K562 (cell line): ENCODE results near the gene MPI. TPM values are rescaled to one million over a fixed set of nuclear protein-coding genes. Genes with fewer than 3 reads are reported as not detected.

Experiments
- BRD4 ChIP-seq: fragments of 200-600 bp; sonication (generic); IDR thresholded peaks from 2 replicates; pipeline ENCODE4 v1.6.1; 2017; ENCODE audit warnings: inconsistent platforms
- ELF2 ChIP-seq: fragments of 250-450 bp; sonication (Bioruptor Pico); IDR thresholded peaks from 2 replicates; pipeline ENCODE4 v1.5.0; 2021; ENCODE audit warnings: mild to moderate bottlenecking
- GABPB1 ChIP-seq: sonication (generic); formaldehyde crosslinking; IDR thresholded peaks from 2 replicates; pipeline ENCODE4 v1.8.0; 2022; ENCODE audit warnings: mild to moderate bottlenecking, missing genetic modification reagents
- JUNB ChIP-seq: fragments of 450-650 bp; formaldehyde crosslinking; conservative IDR thresholded peaks from 2 replicates; pipeline ENCODE4 v1.4.0; 2020; ENCODE audit warnings: mild to moderate bottlenecking
- MECOM ChIP-seq: fragments of 250-450 bp; sonication (Bioruptor Pico); IDR thresholded peaks from 2 replicates; pipeline ENCODE4 v1.8.0; 2022; ENCODE audit warnings: inconsistent platforms
- NFE2 ChIP-seq: IDR thresholded peaks from 2 replicates; pipeline ENCODE4 v1.6.1; 2014; ENCODE audit warnings: antibody characterized with exemption, low read depth
- PCBP2 ChIP-seq: fragments of 200-400 bp; formaldehyde crosslinking; IDR thresholded peaks from 2 replicates; pipeline ENCODE4 v1.6.1; 2018; ENCODE audit warnings: low read length, low read depth, mild to moderate bottlenecking, moderate library complexity; ENCODE audit not compliant: poor library complexity, severe bottlenecking
- SRSF3 ChIP-seq: fragments of 200-400 bp; formaldehyde crosslinking; IDR thresholded peaks from 2 replicates; pipeline ENCODE4 v1.6.1; 2016; ENCODE audit warnings: mild to moderate bottlenecking, low read length, moderate library complexity; ENCODE audit not compliant: insufficient read depth
- TRIM28 ChIP-seq: fragments of 450-650 bp; IDR thresholded peaks from 2 replicates; pipeline ENCODE4 v1.6.1; 2017
- ZBTB7A ChIP-seq: IDR thresholded peaks from 2 replicates; pipeline ENCODE4 v1.6.1; 2011; ENCODE audit warnings: low read depth, mild to moderate bottlenecking, low read length, moderate library complexity, borderline replicate concordance; ENCODE audit not compliant: control insufficient read depth
- ZFP30 ChIP-seq: fragments of 250-450 bp; sonication (Bioruptor Pico); IDR thresholded peaks from 2 replicates; pipeline ENCODE4 v1.8.0; 2022; ENCODE audit warnings: moderate library complexity, mild to moderate bottlenecking, inconsistent platforms, borderline replicate concordance
- ZNF23 ChIP-seq: fragments of 250-450 bp; sonication (Bioruptor Pico); IDR thresholded peaks from 2 replicates; pipeline ENCODE4 v1.4.0; 2020; ENCODE audit warnings: mild to moderate bottlenecking
- ZNF354B ChIP-seq: fragments of 250-450 bp; sonication (Bioruptor Pico); IDR thresholded peaks from 2 replicates; pipeline ENCODE4 v1.4.0; 2020
- ZNF707 ChIP-seq: fragments of 250-450 bp; sonication (Bioruptor Pico); conservative IDR thresholded peaks from 2 replicates; pipeline ENCODE4 v1.8.0; 2022; ENCODE audit warnings: inconsistent platforms, mild to moderate bottlenecking, moderate library complexity
- ZNF785 ChIP-seq: fragments of 250-450 bp; sonication (Bioruptor Pico); IDR thresholded peaks from 2 replicates; pipeline ENCODE4 v1.4.0; 2020; ENCODE audit warnings: mild to moderate bottlenecking
- polyA plus RNA-seq, 8 experiments: library from polyadenylated mRNA; depleted of rRNA in 4 of 8; stranded (reverse) in 5 of 8; unstranded in 3 of 8; fragments of >200 nt; fragmentation: Nextera tagmentation in 2 of 8; fragmentation: Illumina TruSeq in 1 of 8; extraction: Ambion mirVana in 2 of 8; extraction: Trizol in 1 of 8; gene quantifications; 2 replicates each; pipeline versions ENCODE4 v1.2.1 to v1.2.3, GENCODE V29; 2011 to 2014; ENCODE audit warnings: inconsistent platforms in 1 of 8, missing spikeins in 1 of 8
- total RNA-seq, 7 experiments: library from RNA; depleted of rRNA in 6 of 7; stranded (reverse); fragments of >200 nt in 6 of 7; fragmentation: Illumina TruSeq in 2 of 7; extraction: Trizol in 2 of 7; gene quantifications; 2 replicates each; pipeline versions ENCODE4 v1.2.1 to v1.2.3, GENCODE V29; 2011 to 2021; ENCODE audit warnings: low replicate concordance in 1 of 7
- TF ChIP-seq, protein P1 (sequence below): fragments of 450-650 bp; formaldehyde crosslinking; IDR thresholded peaks from 2 replicates; pipeline ENCODE4 v1.4.0; 2020; ENCODE audit warnings: mild to moderate bottlenecking, moderate library complexity
- TF ChIP-seq, protein P2 (sequence below): sonication (generic); formaldehyde crosslinking; IDR thresholded peaks from 2 replicates; pipeline ENCODE4 v1.9.0; 2022; ENCODE audit warnings: mild to moderate bottlenecking, missing genetic modification reagents
- TF ChIP-seq, protein P3 (sequence below): fragments of 200-800 bp; sonication (Bioruptor generic); IDR thresholded peaks from 2 replicates; pipeline ENCODE4 v1.6.1; 2016; ENCODE audit warnings: missing genetic modification characterization, missing compliant biosample characterization
- TF ChIP-seq, protein P4 (sequence below), 2 experiments: fragments of 450-650 bp; IDR thresholded peaks; 2 replicates each; pipeline ENCODE4 v1.6.1; 2018; ENCODE audit warnings: mild to moderate bottlenecking in 2 of 2, low read depth in 1 of 2; ENCODE audit not compliant: partially characterized antibody in 2 of 2

The MPI gene
- total and polyA plus RNA-seq, 9 of the 15 experiments (the other 6 are each of a cell fraction or from before 2014, with no cell fraction given) = 30.7 to 105 (median 40.5) TPM

DNA sequence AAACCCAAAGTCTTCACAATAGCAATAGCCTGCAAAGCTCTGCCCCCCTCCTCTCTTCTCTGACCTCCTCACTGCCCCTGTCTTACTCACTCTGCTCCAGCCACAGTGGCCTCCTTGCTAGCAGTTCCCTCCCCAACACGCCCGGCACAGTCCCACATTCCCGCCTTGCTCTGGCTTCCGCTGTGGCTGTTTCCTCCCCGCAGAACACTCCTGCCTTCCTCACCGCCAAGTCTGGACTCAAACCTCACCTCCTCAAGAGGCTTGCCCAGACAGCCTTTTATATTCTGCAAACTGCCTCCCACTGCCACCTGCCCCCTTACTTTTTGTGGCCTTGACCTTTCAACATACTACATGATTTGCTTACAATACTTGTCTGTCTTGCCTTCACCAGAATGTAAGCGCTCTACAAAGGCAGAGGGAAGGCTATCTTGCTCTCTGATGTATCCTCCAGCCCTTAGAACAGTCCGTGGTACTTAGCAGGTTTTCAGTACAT is 406 bp upstream of the MPI start (continued):
- TF ChIP-seq, protein P1, sequence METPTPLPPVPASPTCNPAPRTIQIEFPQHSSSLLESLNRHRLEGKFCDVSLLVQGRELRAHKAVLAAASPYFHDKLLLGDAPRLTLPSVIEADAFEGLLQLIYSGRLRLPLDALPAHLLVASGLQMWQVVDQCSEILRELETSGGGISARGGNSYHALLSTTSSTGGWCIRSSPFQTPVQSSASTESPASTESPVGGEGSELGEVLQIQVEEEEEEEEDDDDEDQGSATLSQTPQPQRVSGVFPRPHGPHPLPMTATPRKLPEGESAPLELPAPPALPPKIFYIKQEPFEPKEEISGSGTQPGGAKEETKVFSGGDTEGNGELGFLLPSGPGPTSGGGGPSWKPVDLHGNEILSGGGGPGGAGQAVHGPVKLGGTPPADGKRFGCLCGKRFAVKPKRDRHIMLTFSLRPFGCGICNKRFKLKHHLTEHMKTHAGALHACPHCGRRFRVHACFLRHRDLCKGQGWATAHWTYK (CRISPR knock-in tag) = no peak
- TF ChIP-seq ZNF354B (CRISPR knock-in tag) (no peak), BRD4 (no peak), MECOM (CRISPR knock-in tag) (no peak), ELF2 (CRISPR knock-in tag) (no peak), PCBP2 (no peak), ZNF785 (CRISPR knock-in tag) (no peak), NFE2 (no peak), ZNF707 (CRISPR knock-in tag) (no peak), ZFP30 (CRISPR knock-in tag) (no peak), ZBTB7A (no peak), GABPB1 (peak; percentile 59; the same call in 1 of the 2 replicates), JUNB (no peak), TRIM28 (0 out of 2 replicates have a peak, but pooled peaks have one; percentile 21), ZNF23 (CRISPR knock-in tag) (no peak), SRSF3 (no peak)
- TF ChIP-seq, protein P2, sequence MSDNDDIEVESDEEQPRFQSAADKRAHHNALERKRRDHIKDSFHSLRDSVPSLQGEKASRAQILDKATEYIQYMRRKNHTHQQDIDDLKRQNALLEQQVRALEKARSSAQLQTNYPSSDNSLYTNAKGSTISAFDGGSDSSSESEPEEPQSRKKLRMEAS (CRISPR knock-in tag) = no peak
- TF ChIP-seq, protein P3, sequence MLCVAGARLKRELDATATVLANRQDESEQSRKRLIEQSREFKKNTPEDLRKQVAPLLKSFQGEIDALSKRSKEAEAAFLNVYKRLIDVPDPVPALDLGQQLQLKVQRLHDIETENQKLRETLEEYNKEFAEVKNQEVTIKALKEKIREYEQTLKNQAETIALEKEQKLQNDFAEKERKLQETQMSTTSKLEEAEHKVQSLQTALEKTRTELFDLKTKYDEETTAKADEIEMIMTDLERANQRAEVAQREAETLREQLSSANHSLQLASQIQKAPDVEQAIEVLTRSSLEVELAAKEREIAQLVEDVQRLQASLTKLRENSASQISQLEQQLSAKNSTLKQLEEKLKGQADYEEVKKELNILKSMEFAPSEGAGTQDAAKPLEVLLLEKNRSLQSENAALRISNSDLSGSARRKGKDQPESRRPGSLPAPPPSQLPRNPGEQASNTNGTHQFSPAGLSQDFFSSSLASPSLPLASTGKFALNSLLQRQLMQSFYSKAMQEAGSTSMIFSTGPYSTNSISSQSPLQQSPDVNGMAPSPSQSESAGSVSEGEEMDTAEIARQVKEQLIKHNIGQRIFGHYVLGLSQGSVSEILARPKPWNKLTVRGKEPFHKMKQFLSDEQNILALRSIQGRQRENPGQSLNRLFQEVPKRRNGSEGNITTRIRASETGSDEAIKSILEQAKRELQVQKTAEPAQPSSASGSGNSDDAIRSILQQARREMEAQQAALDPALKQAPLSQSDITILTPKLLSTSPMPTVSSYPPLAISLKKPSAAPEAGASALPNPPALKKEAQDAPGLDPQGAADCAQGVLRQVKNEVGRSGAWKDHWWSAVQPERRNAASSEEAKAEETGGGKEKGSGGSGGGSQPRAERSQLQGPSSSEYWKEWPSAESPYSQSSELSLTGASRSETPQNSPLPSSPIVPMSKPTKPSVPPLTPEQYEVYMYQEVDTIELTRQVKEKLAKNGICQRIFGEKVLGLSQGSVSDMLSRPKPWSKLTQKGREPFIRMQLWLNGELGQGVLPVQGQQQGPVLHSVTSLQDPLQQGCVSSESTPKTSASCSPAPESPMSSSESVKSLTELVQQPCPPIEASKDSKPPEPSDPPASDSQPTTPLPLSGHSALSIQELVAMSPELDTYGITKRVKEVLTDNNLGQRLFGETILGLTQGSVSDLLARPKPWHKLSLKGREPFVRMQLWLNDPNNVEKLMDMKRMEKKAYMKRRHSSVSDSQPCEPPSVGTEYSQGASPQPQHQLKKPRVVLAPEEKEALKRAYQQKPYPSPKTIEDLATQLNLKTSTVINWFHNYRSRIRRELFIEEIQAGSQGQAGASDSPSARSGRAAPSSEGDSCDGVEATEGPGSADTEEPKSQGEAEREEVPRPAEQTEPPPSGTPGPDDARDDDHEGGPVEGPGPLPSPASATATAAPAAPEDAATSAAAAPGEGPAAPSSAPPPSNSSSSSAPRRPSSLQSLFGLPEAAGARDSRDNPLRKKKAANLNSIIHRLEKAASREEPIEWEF (CRISPR knock-in tag) = no peak
- TF ChIP-seq, protein P4, sequence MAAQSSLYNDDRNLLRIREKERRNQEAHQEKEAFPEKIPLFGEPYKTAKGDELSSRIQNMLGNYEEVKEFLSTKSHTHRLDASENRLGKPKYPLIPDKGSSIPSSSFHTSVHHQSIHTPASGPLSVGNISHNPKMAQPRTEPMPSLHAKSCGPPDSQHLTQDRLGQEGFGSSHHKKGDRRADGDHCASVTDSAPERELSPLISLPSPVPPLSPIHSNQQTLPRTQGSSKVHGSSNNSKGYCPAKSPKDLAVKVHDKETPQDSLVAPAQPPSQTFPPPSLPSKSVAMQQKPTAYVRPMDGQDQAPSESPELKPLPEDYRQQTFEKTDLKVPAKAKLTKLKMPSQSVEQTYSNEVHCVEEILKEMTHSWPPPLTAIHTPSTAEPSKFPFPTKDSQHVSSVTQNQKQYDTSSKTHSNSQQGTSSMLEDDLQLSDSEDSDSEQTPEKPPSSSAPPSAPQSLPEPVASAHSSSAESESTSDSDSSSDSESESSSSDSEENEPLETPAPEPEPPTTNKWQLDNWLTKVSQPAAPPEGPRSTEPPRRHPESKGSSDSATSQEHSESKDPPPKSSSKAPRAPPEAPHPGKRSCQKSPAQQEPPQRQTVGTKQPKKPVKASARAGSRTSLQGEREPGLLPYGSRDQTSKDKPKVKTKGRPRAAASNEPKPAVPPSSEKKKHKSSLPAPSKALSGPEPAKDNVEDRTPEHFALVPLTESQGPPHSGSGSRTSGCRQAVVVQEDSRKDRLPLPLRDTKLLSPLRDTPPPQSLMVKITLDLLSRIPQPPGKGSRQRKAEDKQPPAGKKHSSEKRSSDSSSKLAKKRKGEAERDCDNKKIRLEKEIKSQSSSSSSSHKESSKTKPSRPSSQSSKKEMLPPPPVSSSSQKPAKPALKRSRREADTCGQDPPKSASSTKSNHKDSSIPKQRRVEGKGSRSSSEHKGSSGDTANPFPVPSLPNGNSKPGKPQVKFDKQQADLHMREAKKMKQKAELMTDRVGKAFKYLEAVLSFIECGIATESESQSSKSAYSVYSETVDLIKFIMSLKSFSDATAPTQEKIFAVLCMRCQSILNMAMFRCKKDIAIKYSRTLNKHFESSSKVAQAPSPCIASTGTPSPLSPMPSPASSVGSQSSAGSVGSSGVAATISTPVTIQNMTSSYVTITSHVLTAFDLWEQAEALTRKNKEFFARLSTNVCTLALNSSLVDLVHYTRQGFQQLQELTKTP (IDR thresholded peaks at IDR 0.05; ENCODE audit: low read depth in 1 of 2, partially characterized antibody in 2 of 2) = no peak
